ENCODE data around the gene ADISSP.

The ADISSP gene

GRCh38 chr20:3710011-3710466, 57.5 kb downstream of the ADISSP start:
- WGBS (ENCODE audit: extremely low coverage, insufficient coverage, insufficient read length), result no CpG with 5 or more reads among the region's 6 CpGs
- Histone ChIP-seq H2AFZ (ENCODE audit: insufficient read depth, low read length, poor library complexity) (no peak overlapping the region), H2BK5ac (ENCODE audit: low read depth, low read length, poor library complexity) (no peak overlapping the region), H3K14ac (ENCODE audit: low read length) (no peak overlapping the region), H3K18ac (ENCODE audit: low read length) (no peak overlapping the region), H3K4me1 (ENCODE audit: control insufficient read depth in 1 of 2, insufficient read depth in 2 of 2, low read length in 2 of 2) (no peaks in the 10 kb centered on the region), H3K79me2 (ENCODE audit: control insufficient read depth, insufficient read depth, low read length, poor library complexity) (no peaks in the 10 kb centered on the region), H3K27me3 (ENCODE audit: insufficient read depth, low read length) (no peaks in the 10 kb centered on the region), H3K23ac (ENCODE audit: low read length) (no peak overlapping the region), H4K8ac (ENCODE audit: low read depth, low read length) (no peak overlapping the region), H2BK12ac (ENCODE audit: low read length) (no peak overlapping the region), H3K79me1 (ENCODE audit: low read length) (no peaks in the 10 kb centered on the region), H3K4me3 (ENCODE audit: low read depth, low read length) (no peak overlapping the region), H2BK120ac (ENCODE audit: insufficient read depth, low read length, poor library complexity) (no peak overlapping the region), H3K4me2 (ENCODE audit: low read length) (no peak overlapping the region), H3K4ac (ENCODE audit: low read depth, low read length) (no peak overlapping the region), H4K91ac (ENCODE audit: low read depth, low read length) (no peak overlapping the region), H4K12ac (ENCODE audit: low read depth, low read length) (no peak overlapping the region), H3K36me3 (ENCODE audit: control insufficient read depth in 1 of 2, insufficient read depth in 2 of 2, low read length in 2 of 2) (no peaks in the 10 kb centered on the region), H3K9me3 (ENCODE audit: insufficient read depth, low read depth, low read length) (no peaks in the 10 kb centered on the region), H2AK5ac (ENCODE audit: low read length) (no peak overlapping the region), H3K9ac (ENCODE audit: low read length) (no peak overlapping the region), H3K27ac (ENCODE audit: low read depth, low read length) (no peak overlapping the region)
- DNase-seq, result no peak

- Histone ChIP-seq H2BK5ac (ENCODE audit: low read depth, low read length, poor library complexity) (no peak overlapping the region), H3K4me1 (ENCODE audit: control insufficient read depth in 1 of 2, insufficient read depth in 2 of 2, low read length in 2 of 2) (no peaks in the 10 kb centered on the region), H3K4ac (ENCODE audit: low read depth, low read length) (no peak overlapping the region), H3K27me3 (ENCODE audit: insufficient read depth, low read length) (no peaks in the 10 kb centered on the region), H3K36me3 (ENCODE audit: control insufficient read depth in 1 of 2, insufficient read depth in 2 of 2, low read length in 2 of 2) (no peaks in the 10 kb centered on the region), H4K91ac (ENCODE audit: low read depth, low read length) (no peak overlapping the region), H2BK12ac (ENCODE audit: low read length) (no peak overlapping the region), H2BK120ac (ENCODE audit: insufficient read depth, low read length, poor library complexity) (no peak overlapping the region), H4K8ac (ENCODE audit: low read depth, low read length) (no peak overlapping the region), H3K27ac (ENCODE audit: low read depth, low read length) (no peak overlapping the region), H3K23ac (ENCODE audit: low read length) (no peak overlapping the region), H3K4me3 (ENCODE audit: low read depth, low read length) (no peak overlapping the region), H2AK5ac (ENCODE audit: low read length) (no peak overlapping the region), H2AFZ (ENCODE audit: insufficient read depth, low read length, poor library complexity) (no peak overlapping the region), H4K12ac (ENCODE audit: low read depth, low read length) (no peak overlapping the region), H3K14ac (ENCODE audit: low read length) (no peak overlapping the region), H3K79me2 (ENCODE audit: control insufficient read depth, insufficient read depth, low read length, poor library complexity) (no peaks in the 10 kb centered on the region), H3K18ac (ENCODE audit: low read length) (no peak overlapping the region), H3K9me3 (ENCODE audit: insufficient read depth, low read depth, low read length) (peaks cover 4% of the 10 kb centered on the region), H3K9ac (ENCODE audit: low read length) (no peak overlapping the region), H3K4me2 (ENCODE audit: low read length) (no peak overlapping the region), H3K79me1 (ENCODE audit: low read length) (no peaks in the 10 kb centered on the region)
- no peak for DNase-seq
- no CpG with 5 or more reads among the region's 3 CpGs for WGBS (ENCODE audit: extremely low coverage, insufficient coverage, insufficient read length)
These were observed 60.0 kb downstream of the ADISSP start for GRCh38 chr20:3707508-3707899.

DNA sequence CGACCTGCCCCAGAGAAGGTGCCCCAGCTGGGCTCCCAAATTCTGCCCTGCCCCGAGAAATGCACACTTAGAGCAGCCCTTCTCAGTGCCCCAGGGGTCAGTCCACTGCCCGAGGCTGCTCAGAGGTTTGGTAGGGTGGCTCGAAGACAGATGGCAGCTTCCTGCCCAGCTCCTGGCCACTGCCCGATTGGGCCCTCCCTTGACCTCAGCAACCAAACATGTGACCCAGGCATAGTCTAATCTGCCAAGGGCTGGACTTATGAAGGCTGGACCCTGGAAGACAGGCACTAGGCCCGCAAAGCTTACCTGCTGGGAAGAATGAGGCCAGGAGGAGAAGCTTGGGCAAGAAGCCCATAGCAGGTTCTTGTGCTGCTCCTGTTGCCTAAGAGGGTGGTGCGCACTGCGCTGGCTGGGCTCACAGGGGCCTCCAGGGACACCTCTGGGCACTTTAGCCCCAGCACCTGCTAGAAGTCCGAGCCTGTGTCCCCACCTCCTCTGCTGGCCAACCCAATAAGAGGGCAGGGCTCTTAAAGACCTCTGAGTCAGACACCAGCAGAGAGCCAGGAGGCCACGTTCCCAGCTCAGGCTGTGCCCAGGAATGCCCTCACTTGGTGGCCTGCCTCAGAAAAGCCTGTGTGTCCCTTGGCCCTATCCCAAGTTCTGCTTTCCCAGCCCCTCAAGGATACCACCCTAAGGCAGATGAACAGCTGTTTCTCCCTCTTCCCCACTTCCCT, 60.6 kb downstream of the ADISSP start:
- WGBS (ENCODE audit: extremely low coverage, insufficient coverage, insufficient read length), result no CpG with 5 or more reads among the region's 10 CpGs
- H3K14ac ChIP-seq (ENCODE audit: low read length), result no peak overlapping the region
- H3K27ac ChIP-seq (ENCODE audit: low read depth, low read length), result no peak overlapping the region
- H4K12ac ChIP-seq (ENCODE audit: low read depth, low read length), result no peak overlapping the region
- no peak overlapping the region for H3K4ac ChIP-seq (ENCODE audit: low read depth, low read length)
- H4K8ac ChIP-seq (ENCODE audit: low read depth, low read length), result no peak overlapping the region
- no peak overlapping the region for H2BK12ac ChIP-seq (ENCODE audit: low read length)
- no peaks in the 10 kb centered on the region for H3K27me3 ChIP-seq (ENCODE audit: insufficient read depth, low read length)
- H4K91ac ChIP-seq (ENCODE audit: low read depth, low read length), result no peak overlapping the region
- no peak overlapping the region for H3K18ac ChIP-seq (ENCODE audit: low read length)
- no peak overlapping the region for H2BK5ac ChIP-seq (ENCODE audit: low read depth, low read length, poor library complexity)
- no peak overlapping the region for H3K4me3 ChIP-seq (ENCODE audit: low read depth, low read length)
- no peaks in the 10 kb centered on the region for H3K36me3 ChIP-seq (ENCODE audit: control insufficient read depth in 1 of 2, insufficient read depth in 2 of 2, low read length in 2 of 2)
- no peak overlapping the region for H3K9ac ChIP-seq (ENCODE audit: low read length)
- H3K23ac ChIP-seq (ENCODE audit: low read length), result no peak overlapping the region
- peak in 1 of 2 donors; percentile 21 for DNase-seq
- no peaks in the 10 kb centered on the region for H3K79me1 ChIP-seq (ENCODE audit: low read length)
- H3K9me3 ChIP-seq (ENCODE audit: insufficient read depth, low read depth, low read length), result peaks cover 4% of the 10 kb centered on the region
- H2BK120ac ChIP-seq (ENCODE audit: insufficient read depth, low read length, poor library complexity), result no peak overlapping the region
- no peaks in the 10 kb centered on the region for H3K79me2 ChIP-seq (ENCODE audit: control insufficient read depth, insufficient read depth, low read length, poor library complexity)
- H2AK5ac ChIP-seq (ENCODE audit: low read length), result no peak overlapping the region
- no peak overlapping the region for H2AFZ ChIP-seq (ENCODE audit: insufficient read depth, low read length, poor library complexity)
- no peaks in the 10 kb centered on the region for H3K4me1 ChIP-seq (ENCODE audit: control insufficient read depth in 1 of 2, insufficient read depth in 2 of 2, low read length in 2 of 2)
- no peak overlapping the region for H3K4me2 ChIP-seq (ENCODE audit: low read length)

DNA sequence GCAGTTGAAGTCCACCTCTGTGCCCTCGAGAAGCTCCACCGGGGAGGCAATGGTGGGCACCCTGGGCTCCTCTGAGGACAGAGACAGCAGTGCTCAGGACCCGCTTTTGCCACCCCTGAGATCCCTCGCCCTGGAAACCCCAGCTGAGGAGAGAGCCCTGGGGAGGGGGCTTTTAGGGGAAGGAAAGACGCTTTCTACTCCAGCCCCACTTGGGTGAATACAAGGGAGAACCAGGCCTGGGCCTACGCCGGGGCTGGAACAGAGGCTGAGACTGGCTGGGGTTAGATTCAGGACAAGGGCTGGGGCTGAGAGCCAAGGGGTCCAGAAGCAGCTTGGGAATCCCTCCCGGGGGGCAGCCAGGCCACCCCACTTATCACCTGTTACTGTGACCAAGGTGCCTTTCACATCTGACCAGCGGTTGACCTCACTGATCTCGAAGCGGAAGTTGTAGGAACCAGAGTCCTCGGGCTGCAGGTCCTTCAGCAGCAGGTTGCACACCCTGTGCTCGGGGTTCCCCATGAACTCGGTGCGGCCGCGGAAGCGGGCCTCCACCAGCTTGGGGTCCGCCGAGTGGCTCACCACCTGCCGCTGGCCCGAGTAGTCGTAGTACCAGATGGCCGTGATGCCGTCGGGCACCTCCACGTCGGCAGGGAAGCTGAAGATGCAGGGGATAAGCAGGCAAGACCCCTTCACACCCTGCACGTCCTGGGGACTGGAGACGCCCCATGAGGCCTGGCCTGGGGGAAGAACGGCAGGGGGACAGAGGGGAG, 61.4 kb downstream of the ADISSP start:
- peaks cover 4% of the 10 kb centered on the region for H3K9me3 ChIP-seq (ENCODE audit: insufficient read depth, low read depth, low read length)
- no peak overlapping the region for H4K8ac ChIP-seq (ENCODE audit: low read depth, low read length)
- no peak overlapping the region for H3K23ac ChIP-seq (ENCODE audit: low read length)
- H3K14ac ChIP-seq (ENCODE audit: low read length), result no peak overlapping the region
- no peak overlapping the region for H3K18ac ChIP-seq (ENCODE audit: low read length)
- no peak overlapping the region for H4K12ac ChIP-seq (ENCODE audit: low read depth, low read length)
- no peaks in the 10 kb centered on the region for H3K79me2 ChIP-seq (ENCODE audit: control insufficient read depth, insufficient read depth, low read length, poor library complexity)
- H3K36me3 ChIP-seq (ENCODE audit: control insufficient read depth in 1 of 2, insufficient read depth in 2 of 2, low read length in 2 of 2), result no peaks in the 10 kb centered on the region
- no peak overlapping the region for H3K4ac ChIP-seq (ENCODE audit: low read depth, low read length)
- DNase-seq, result no peak
- H3K4me1 ChIP-seq (ENCODE audit: control insufficient read depth in 1 of 2, insufficient read depth in 2 of 2, low read length in 2 of 2), result no peaks in the 10 kb centered on the region
- H3K9ac ChIP-seq (ENCODE audit: low read length), result no peak overlapping the region
- no peak overlapping the region for H2AFZ ChIP-seq (ENCODE audit: insufficient read depth, low read length, poor library complexity)
- no CpG with 5 or more reads among the region's 31 CpGs for WGBS (ENCODE audit: extremely low coverage, insufficient coverage, insufficient read length)
- H3K4me2 ChIP-seq (ENCODE audit: low read length), result no peak overlapping the region
- no peak overlapping the region for H4K91ac ChIP-seq (ENCODE audit: low read depth, low read length)
- H2BK120ac ChIP-seq (ENCODE audit: insufficient read depth, low read length, poor library complexity), result no peak overlapping the region
- H3K79me1 ChIP-seq (ENCODE audit: low read length), result no peaks in the 10 kb centered on the region
- H2AK5ac ChIP-seq (ENCODE audit: low read length), result no peak overlapping the region
- no peak overlapping the region for H3K4me3 ChIP-seq (ENCODE audit: low read depth, low read length)
- H3K27me3 ChIP-seq (ENCODE audit: insufficient read depth, low read length), result no peaks in the 10 kb centered on the region
- H2BK5ac ChIP-seq (ENCODE audit: low read depth, low read length, poor library complexity), result no peak overlapping the region
- no peak overlapping the region for H2BK12ac ChIP-seq (ENCODE audit: low read length)
- H3K27ac ChIP-seq (ENCODE audit: low read depth, low read length), result no peak overlapping the region

Measured in trophoblast cell (in vitro differentiated cells and primary cell).